MM.1S (cell line): ENCODE measurements around the gene DYNC2H1.

Experiments used
- EZH2 ChIP-seq: fragments of 300-600 bp; sonication (generic); optimal IDR thresholded peaks from 2 replicates; pipeline ENCODE3; 2017; ENCODE audit warnings: low read depth, mild to moderate bottlenecking, antibody characterized with exemption, low read length, mixed read lengths
- EZH2phosphoT487 ChIP-seq: fragments of 300-600 bp; sonication (generic); IDR thresholded peaks from 2 replicates; pipeline ENCODE4 v1.6.1; 2018; ENCODE audit warnings: antibody characterized with exemption, low read length
- TF ChIP-seq, protein P1 (sequence below): fragments of 300-600 bp; sonication (generic); IDR thresholded peaks from 2 replicates; pipeline ENCODE4 v1.5.1; 2016; ENCODE audit warnings: antibody characterized with exemption, low read length, mixed read lengths

DNA sequence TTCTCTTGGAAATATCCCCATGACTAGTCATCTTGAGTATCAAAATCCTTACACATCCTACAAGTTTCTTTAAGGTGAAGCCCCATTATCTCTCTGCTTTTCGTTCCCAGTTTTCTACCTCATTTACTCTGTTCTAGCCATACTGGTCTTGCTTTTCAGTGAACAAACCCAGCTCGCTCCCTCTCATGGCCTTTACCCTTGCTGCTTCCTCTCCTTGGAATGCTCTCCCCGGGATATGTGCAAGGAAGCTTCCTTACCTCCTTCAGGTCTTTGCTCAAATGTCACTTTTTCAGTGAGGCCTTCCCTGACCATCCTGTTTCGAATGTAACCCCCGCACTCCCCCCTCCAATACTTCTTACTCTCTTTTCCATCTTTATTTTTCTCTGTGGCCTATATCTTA, 331.8 kb downstream of the DYNC2H1 start:
- TF ChIP-seq EZH2 = no peak
- TF ChIP-seq, protein P1, sequence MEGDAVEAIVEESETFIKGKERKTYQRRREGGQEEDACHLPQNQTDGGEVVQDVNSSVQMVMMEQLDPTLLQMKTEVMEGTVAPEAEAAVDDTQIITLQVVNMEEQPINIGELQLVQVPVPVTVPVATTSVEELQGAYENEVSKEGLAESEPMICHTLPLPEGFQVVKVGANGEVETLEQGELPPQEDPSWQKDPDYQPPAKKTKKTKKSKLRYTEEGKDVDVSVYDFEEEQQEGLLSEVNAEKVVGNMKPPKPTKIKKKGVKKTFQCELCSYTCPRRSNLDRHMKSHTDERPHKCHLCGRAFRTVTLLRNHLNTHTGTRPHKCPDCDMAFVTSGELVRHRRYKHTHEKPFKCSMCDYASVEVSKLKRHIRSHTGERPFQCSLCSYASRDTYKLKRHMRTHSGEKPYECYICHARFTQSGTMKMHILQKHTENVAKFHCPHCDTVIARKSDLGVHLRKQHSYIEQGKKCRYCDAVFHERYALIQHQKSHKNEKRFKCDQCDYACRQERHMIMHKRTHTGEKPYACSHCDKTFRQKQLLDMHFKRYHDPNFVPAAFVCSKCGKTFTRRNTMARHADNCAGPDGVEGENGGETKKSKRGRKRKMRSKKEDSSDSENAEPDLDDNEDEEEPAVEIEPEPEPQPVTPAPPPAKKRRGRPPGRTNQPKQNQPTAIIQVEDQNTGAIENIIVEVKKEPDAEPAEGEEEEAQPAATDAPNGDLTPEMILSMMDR = no peak
- no peak for TF ChIP-seq EZH2phosphoT487
